HL-60 (cell line): ENCODE results near the gene SOX4.

Experiments used
- CTCF ChIP-seq: IDR thresholded peaks from one replicate; pipeline ENCODE4 v1.5.1; 2011; ENCODE audit warnings: low read length, control low read depth, inconsistent platforms; ENCODE audit not compliant: insufficient read depth
- GABPA ChIP-seq: IDR thresholded peaks from 2 replicates; pipeline ENCODE4 v1.6.1; 2012; ENCODE audit warnings: low read depth
- REST ChIP-seq: IDR thresholded peaks from 2 replicates; pipeline ENCODE4 v1.6.1; 2012; ENCODE audit warnings: low read depth; ENCODE audit not compliant: insufficient replicate concordance
- SPI1 ChIP-seq: IDR thresholded peaks from 2 replicates; pipeline ENCODE4 v1.6.1; 2012; ENCODE audit warnings: low read depth, mild to moderate bottlenecking, borderline replicate concordance

GRCh38 chr6:21559238-21559637 lies 34.3 kb upstream of the SOX4 start:
- TF ChIP-seq REST = no peak
- no peak for TF ChIP-seq CTCF
- no peak for TF ChIP-seq SPI1
- no peak for TF ChIP-seq GABPA
